HG03565 (cell line): ENCODE measurements around the gene ZNF69.

Experiments used
- ATAC-seq: cut with Tn5 transposase; IDR thresholded peaks from one replicate; pipeline ENCODE4 v1.9.1; 2021; ENCODE audit warnings: mild to moderate bottlenecking, moderate library complexity; ENCODE audit not compliant: unreplicated experiment

ZNF69 gene

DNA sequence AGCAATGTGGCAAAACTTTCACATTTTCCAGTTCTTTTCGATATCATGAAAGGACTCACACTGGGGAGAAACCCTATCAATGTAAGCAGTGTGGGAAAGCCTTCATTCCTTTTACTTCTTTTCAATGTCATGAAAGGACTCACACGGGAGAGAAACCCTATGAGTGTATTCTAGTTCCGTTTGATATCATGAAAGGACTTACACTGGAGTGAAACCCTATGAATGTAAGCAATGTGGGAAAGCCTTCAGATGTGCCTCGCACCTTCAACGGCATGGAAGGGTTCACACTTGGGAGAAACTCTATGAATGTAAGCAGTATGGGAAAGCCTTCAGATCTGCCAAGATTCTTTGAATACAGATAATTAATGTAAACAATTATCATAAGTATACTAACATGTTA is 62.7 kb downstream of the ZNF69 start:
- no peak for ATAC-seq
